ENCODE results near the gene CNOT8. TPM values are rescaled to one million over a fixed set of nuclear protein-coding genes. Genes with fewer than 3 reads are reported as not detected.
A peak's percentile ranks its signal among the peaks of the same experiment; 100 is the strongest.

Gene CNOT8
- total and polyA plus RNA-seq, 7 experiments from 2014 or later: 79.8 to 198 (median 104) TPM

- Histone ChIP-seq H3K4me3 (ENCODE audit: low read length) (no peak overlapping the region), H3K9me3 (ENCODE audit: control insufficient read depth in 2 of 3, low read length in 3 of 3) (no peaks in the 10 kb centered on the region), H3K27ac (ENCODE audit: low read depth, low read length) (no peak overlapping the region), H3K36me3 (ENCODE audit: control insufficient read depth in 2 of 3, insufficient read depth in 3 of 3, low read length in 3 of 3) (no peaks in the 10 kb centered on the region), H3K27me3 (ENCODE audit: control insufficient read depth in 2 of 2, insufficient read depth in 2 of 2, low read length in 2 of 2) (no peaks in the 10 kb centered on the region), H3K4me1 (ENCODE audit: control insufficient read depth in 2 of 2, insufficient read depth in 2 of 2, low read length in 2 of 2) (no peaks in the 10 kb centered on the region)
- CTCF ChIA-PET: no interaction called here
- H3K9me3 Mint-ChIP-seq: no peaks in the 10 kb centered on the region
- intact Hi-C loops (cut with micrococcal nuclease): no loop called here
- H3K4me3 Mint-ChIP-seq: no peak overlapping the region
- ATAC-seq (no peak), DNase-seq (no peak)
- peaks cover 5 to 12% (median 7%) of the 10 kb centered on the region in 7 donors for H3K4me1 Mint-ChIP-seq
- no peaks in the 10 kb centered on the region for H3K27me3 Mint-ChIP-seq
- peak overlapping the region in 1 of 9 donors; percentile 59 for H3K27ac Mint-ChIP-seq
- peaks cover 0 to 3% (median 0%) of the 10 kb centered on the region in 5 donors for H3K36me3 Mint-ChIP-seq
- POLR2A ChIA-PET: interaction anchor here (1.6 kb wide), 1 partner anchor 21 kb away, joined by 4 read pairs; no protein-coding TSS in a partner anchor
Measured at GRCh38 chr5:154836225-154836624, 22.2 kb upstream of the CNOT8 start.

- H3K36me3 Mint-ChIP-seq: peaks cover 0 to 3% (median 0%) of the 10 kb centered on the region in 5 donors
- CTCF ChIA-PET: no interaction called here
Measured at GRCh38 chr5:154837009-154837901, 21.2 kb upstream of the CNOT8 start.

GRCh38 chr5:154840435-154841272, 17.8 kb upstream of the CNOT8 start:
- ChIA-PET CTCF (interaction anchor here (0.5 to 1.2 kb wide), 4 partner anchors 12 to 68 kb away, joined by 3 to 7 read pairs (median 4); no protein-coding TSS in a partner anchor), POLR2A (interaction anchor here (0.7 to 1.8 kb wide), 6 partner anchors 8 to 19 kb away, joined by 3 to 7 read pairs (median 3); no protein-coding TSS in a partner anchor)
- Histone ChIP-seq H3K27me3 (ENCODE audit: control insufficient read depth in 2 of 2, insufficient read depth in 2 of 2, low read length in 2 of 2) (no peaks in the 10 kb centered on the region), H3K27ac (ENCODE audit: low read depth, low read length) (no peak overlapping the region), H3K9me3 (ENCODE audit: control insufficient read depth in 2 of 3, low read length in 3 of 3) (no peaks in the 10 kb centered on the region), H3K4me3 (ENCODE audit: low read length) (no peak overlapping the region), H3K36me3 (ENCODE audit: control insufficient read depth in 2 of 3, insufficient read depth in 3 of 3, low read length in 3 of 3) (no peaks in the 10 kb centered on the region), H3K4me1 (ENCODE audit: control insufficient read depth in 2 of 2, insufficient read depth in 2 of 2, low read length in 2 of 2) (no peaks in the 10 kb centered on the region)
- no peak for DNase-seq
- Mint-ChIP-seq H3K27me3 (no peaks in the 10 kb centered on the region), H3K4me1 (peaks cover 0 to 4% (median 0%) of the 10 kb centered on the region in 7 donors), H3K9me3 (no peaks in the 10 kb centered on the region), H3K36me3 (no peaks in the 10 kb centered on the region), H3K4me3 (no peak overlapping the region), H3K27ac (peak overlapping the region in 4 of 9 donors; percentile 32 to 73 (median 40))
- ATAC-seq: peak; percentile 37
- intact Hi-C loops (cut with micrococcal nuclease): no loop called here

More at GRCh38 chr5:154837009-154837901, 21.2 kb upstream of the CNOT8 start:
- Mint-ChIP-seq H3K4me3 (no peak overlapping the region), H3K9me3 (no peaks in the 10 kb centered on the region), H3K4me1 (peaks cover 0 to 9% (median 6%) of the 10 kb centered on the region in 7 donors), H3K27ac (peak overlapping the region in 5 of 9 donors; percentile 11 to 59 (median 43)), H3K27me3 (no peaks in the 10 kb centered on the region)
- H3K27ac ChIP-seq (ENCODE audit: low read depth, low read length): no peak overlapping the region
- ATAC-seq (no peak), DNase-seq (no peak)
- POLR2A ChIA-PET: interaction anchor here (1.0 to 1.6 kb wide), 2 partner anchors 11 to 20 kb away, joined by 4 to 9 read pairs; no protein-coding TSS in a partner anchor
- H3K4me1 ChIP-seq (ENCODE audit: control insufficient read depth in 2 of 2, insufficient read depth in 2 of 2, low read length in 2 of 2): no peaks in the 10 kb centered on the region
- no peaks in the 10 kb centered on the region for H3K9me3 ChIP-seq (ENCODE audit: control insufficient read depth in 2 of 3, low read length in 3 of 3)
- no peak overlapping the region for H3K4me3 ChIP-seq (ENCODE audit: low read length)
- H3K27me3 ChIP-seq (ENCODE audit: control insufficient read depth in 2 of 2, insufficient read depth in 2 of 2, low read length in 2 of 2): no peaks in the 10 kb centered on the region
- no peaks in the 10 kb centered on the region for H3K36me3 ChIP-seq (ENCODE audit: control insufficient read depth in 2 of 3, insufficient read depth in 3 of 3, low read length in 3 of 3)
- intact Hi-C loops (cut with micrococcal nuclease): no loop called here

GRCh38 chr5:154841273-154841661, 17.2 kb upstream of the CNOT8 start:
- Mint-ChIP-seq H3K4me1 (peaks cover 0 to 4% (median 0%) of the 10 kb centered on the region in 7 donors), H3K36me3 (no peaks in the 10 kb centered on the region), H3K27me3 (no peaks in the 10 kb centered on the region), H3K9me3 (no peaks in the 10 kb centered on the region), H3K27ac (peak overlapping the region in 2 of 9 donors; percentile 32 to 73), H3K4me3 (no peak overlapping the region)
- no peak for ATAC-seq
- POLR2A ChIA-PET: interaction anchor here (1.8 kb wide), 1 partner anchor 9 kb away, joined by 4 read pairs; no protein-coding TSS in a partner anchor
- H3K27me3 ChIP-seq (ENCODE audit: control insufficient read depth in 2 of 2, insufficient read depth in 2 of 2, low read length in 2 of 2): no peaks in the 10 kb centered on the region
- no peaks in the 10 kb centered on the region for H3K36me3 ChIP-seq (ENCODE audit: control insufficient read depth in 2 of 3, insufficient read depth in 3 of 3, low read length in 3 of 3)
- intact Hi-C loops (cut with micrococcal nuclease): no loop called here
- no peak overlapping the region for H3K27ac ChIP-seq (ENCODE audit: low read depth, low read length)
- no peaks in the 10 kb centered on the region for H3K9me3 ChIP-seq (ENCODE audit: control insufficient read depth in 2 of 3, low read length in 3 of 3)
- H3K4me1 ChIP-seq (ENCODE audit: control insufficient read depth in 2 of 2, insufficient read depth in 2 of 2, low read length in 2 of 2): no peaks in the 10 kb centered on the region
- CTCF ChIA-PET: interaction anchor here (0.5 to 1.1 kb wide), 3 partner anchors 12 to 68 kb away, joined by 3 to 7 read pairs (median 3); no protein-coding TSS in a partner anchor
- no peak for DNase-seq
- no peak overlapping the region for H3K4me3 ChIP-seq (ENCODE audit: low read length)

- intact Hi-C loops (cut with micrococcal nuclease): no loop called here
- H3K4me3 Mint-ChIP-seq: no peak overlapping the region
- ChIA-PET POLR2A (interaction anchor here (3.2 kb wide), 1 partner anchor 14 kb away, joined by 11 read pairs; no protein-coding TSS in a partner anchor), CTCF (interaction anchor here (0.5 kb wide), 1 partner anchor 208 kb away, joined by 5 read pairs; no protein-coding TSS in a partner anchor)
- no peak overlapping the region for H3K4me3 ChIP-seq (ENCODE audit: low read length)
- no peaks in the 10 kb centered on the region for H3K9me3 Mint-ChIP-seq
- no peaks in the 10 kb centered on the region for H3K36me3 ChIP-seq (ENCODE audit: control insufficient read depth in 2 of 3, insufficient read depth in 3 of 3, low read length in 3 of 3)
- no peaks in the 10 kb centered on the region for H3K27me3 Mint-ChIP-seq
- peaks cover 0 to 4% (median 0%) of the 10 kb centered on the region in 7 donors for H3K4me1 Mint-ChIP-seq
- H3K27ac Mint-ChIP-seq: no peak overlapping the region
- ATAC-seq (no peak), DNase-seq (no peak)
- no peaks in the 10 kb centered on the region for H3K36me3 Mint-ChIP-seq
- H3K27me3 ChIP-seq (ENCODE audit: control insufficient read depth in 2 of 2, insufficient read depth in 2 of 2, low read length in 2 of 2): no peaks in the 10 kb centered on the region
- no peaks in the 10 kb centered on the region for H3K4me1 ChIP-seq (ENCODE audit: control insufficient read depth in 2 of 2, insufficient read depth in 2 of 2, low read length in 2 of 2)
- no peak overlapping the region for H3K27ac ChIP-seq (ENCODE audit: low read depth, low read length)
- no peaks in the 10 kb centered on the region for H3K9me3 ChIP-seq (ENCODE audit: control insufficient read depth in 2 of 3, low read length in 3 of 3)
Measured at GRCh38 chr5:154842689-154843530, 15.5 kb upstream of the CNOT8 start.
